EL (cell line): ENCODE measurements around the gene CFAP161.
A peak's percentile ranks its signal among the peaks of the same experiment; 100 is the strongest.

Experiments used
- DNase-seq: peaks from one replicate; pipeline ENCODE4 v3.0.0-alpha.2; 2016

Gene CFAP161

GRCh38 chr15:81185631-81186295 is 51.7 kb downstream of the CFAP161 start:
- no peak for DNase-seq

GRCh38 chr15:81188354-81188753 is 54.3 kb downstream of the CFAP161 start:
- DNase-seq: no peak

GRCh38 chr15:81189583-81190283 is 55.7 kb downstream of the CFAP161 start:
- DNase-seq: peak; percentile 81

GRCh38 chr15:81190922-81191507 is 56.9 kb downstream of the CFAP161 start:
- DNase-seq: no peak

- no peak for DNase-seq
Observed at GRCh38 chr15:81191701-81192100, 57.6 kb downstream of the CFAP161 start.

GRCh38 chr15:81194723-81195122 is 60.7 kb downstream of the CFAP161 start:
- no peak for DNase-seq

- no peak for DNase-seq
Observed at GRCh38 chr15:81195339-81195864, 61.3 kb downstream of the CFAP161 start.

- DNase-seq: no peak
Observed at GRCh38 chr15:81196576-81197254, 62.6 kb downstream of the CFAP161 start, which contains the start of gene IL16. Gene IL16 (plus strand): TSS chr15:81196879. CDS start chr15:81225400, 28,521 bp downstream.

- no peak for DNase-seq
Observed at GRCh38 chr15:81197255-81197630, 63.2 kb downstream of the CFAP161 start.

- DNase-seq: no peak
Observed at GRCh38 chr15:81197688-81198281, 63.7 kb downstream of the CFAP161 start.
